A549 (cell line): ENCODE measurements around the gene TAF5. TPM values are rescaled to one million over a fixed set of nuclear protein-coding genes. Genes with fewer than 3 reads are reported as not detected.

ENCODE experiments used
- ATAC-seq, 2 experiments: fragments of 200-7000 bp in 1 of 2; fragments of >200 bp in 1 of 2; cut with Nextera tagmentation in 1 of 2; cut with Tn5 transposase in 1 of 2; 3 replicates each; pipeline versions ENCODE4 v1.8.0 to v1.9.1; 2018 to 2020; ENCODE audit warnings: mild to moderate bottlenecking in 1 of 2, moderate library complexity in 1 of 2
- CTCF ChIA-PET: fragments of 300-600 bp; sonication (Branson Sonifier 250); formaldehyde crosslinking; extraction: SDS; loops from one replicate; lab custom pipeline; 2021; ENCODE audit warnings: antibody characterized with exemption, inconsistent platforms; lab: Yijun Ruan, JAX
- POLR2A ChIA-PET: fragments of 350-600 bp; formaldehyde crosslinking; extraction: SDS; loops from one replicate; lab custom pipeline; 2021; ENCODE audit warnings: antibody characterized with exemption, inconsistent platforms; lab: Yijun Ruan, JAX
- DNase-seq, 2 experiments: peaks; one replicate each; pipeline versions ENCODE4 v3.0.0 to v3.0.0-alpha.2; 2011 to 2016; ENCODE audit warnings: low read depth in 1 of 2, low spot score in 1 of 2
- FAIRE-seq: peaks from 2 replicates; lab custom pipeline; 2011; peaks lifted over from hg19 to GRCh38; lab: Jason Lieb, UNC
- H3K27ac ChIP-seq, 2 experiments: fragments of >200 bp; sonication (Bioruptor Twin); formaldehyde crosslinking; 3 replicates each; pipeline ENCODE4 v1.5.1; 2016 to 2017
- H3K4me1 ChIP-seq: fragments of >200 bp; sonication (Bioruptor Twin); formaldehyde crosslinking; 3 replicates; pipeline ENCODE4 v1.6.1; 2016
- H3K4me2 ChIP-seq: fragments of >200 bp; sonication (Bioruptor Twin); formaldehyde crosslinking; 3 replicates; pipeline ENCODE4 v1.6.1; 2016
- H3K4me3 ChIP-seq: fragments of >200 bp; sonication (Bioruptor Twin); formaldehyde crosslinking; 3 replicates; pipeline ENCODE4 v1.5.1; 2016
- H3K9me3 ChIP-seq: fragments of >200 bp; sonication (Bioruptor Twin); formaldehyde crosslinking; 3 replicates; pipeline ENCODE4 v1.6.1; 2016
- BCL3 ChIP-seq: fragments of >200 bp; sonication (Bioruptor Twin); formaldehyde crosslinking; IDR thresholded peaks from 3 replicates; pipeline ENCODE4 v1.6.1; 2016
- BHLHE40 ChIP-seq: IDR thresholded peaks from 2 replicates; pipeline ENCODE4 v1.6.1; 2012; ENCODE audit warnings: low read depth, low read length, inconsistent platforms
- CBX2 ChIP-seq: fragments of 200-600 bp; sonication (generic); IDR thresholded peaks from 2 replicates; pipeline ENCODE4 v1.6.1; 2016; ENCODE audit warnings: low read depth, mild to moderate bottlenecking, borderline replicate concordance
- CHD4 ChIP-seq: fragments of 200-600 bp; sonication (generic); IDR thresholded peaks from 2 replicates; pipeline ENCODE4 v1.6.1; 2016; ENCODE audit warnings: antibody characterized with exemption, mild to moderate bottlenecking, borderline replicate concordance
- E2F6 ChIP-seq: IDR thresholded peaks from 2 replicates; pipeline ENCODE4 v1.6.1; 2012; ENCODE audit warnings: low read depth, borderline replicate concordance
- EHF ChIP-seq: fragments of 250-450 bp; sonication (Bioruptor Pico); IDR thresholded peaks from 2 replicates; pipeline ENCODE4 v1.5.0; 2020; ENCODE audit warnings: mild to moderate bottlenecking
- ELK1 ChIP-seq: fragments of 150-350 bp; IDR thresholded peaks from 2 replicates; pipeline ENCODE4 v1.6.1; 2014; ENCODE audit warnings: low read depth, mild to moderate bottlenecking, low read length
- FOSL2 ChIP-seq, 2 experiments: fragments of 450-650 bp in 1 of 2; fragments of >200 bp in 1 of 2; sonication (Bioruptor Twin) in 1 of 2; formaldehyde crosslinking; IDR thresholded peaks; 2 replicates each; pipeline versions ENCODE4 v1.5.0 to v1.6.1; 2016 to 2020; ENCODE audit warnings: mild to moderate bottlenecking in 1 of 2, moderate library complexity in 1 of 2
- HDAC2 ChIP-seq: fragments of 200-600 bp; sonication (generic); IDR thresholded peaks from 2 replicates; pipeline ENCODE4 v1.6.1; 2016
- JUNB ChIP-seq: fragments of >200 bp; sonication (Bioruptor Twin); formaldehyde crosslinking; IDR thresholded peaks from 2 replicates; pipeline ENCODE4 v1.6.1; 2016
- MAFK ChIP-seq: fragments of 450-650 bp; IDR thresholded peaks from 2 replicates; pipeline ENCODE4 v1.6.1; 2014; ENCODE audit not compliant: partially characterized antibody
- PHF8 ChIP-seq: fragments of 200-600 bp; sonication (generic); IDR thresholded peaks from 2 replicates; pipeline ENCODE4 v1.6.1; 2016; ENCODE audit warnings: low read depth, mild to moderate bottlenecking, antibody characterized with exemption, moderate library complexity, borderline replicate concordance
- RAD21 ChIP-seq, 2 experiments: fragments of >200 bp in 1 of 2; sonication (Bioruptor Twin) in 1 of 2; formaldehyde crosslinking in 1 of 2; IDR thresholded peaks in 1 of 2; conservative IDR thresholded peaks in 1 of 2; 2 replicates in 1 of 2; 3 replicates in 1 of 2; pipeline ENCODE4 v1.6.1; 2012 to 2018; ENCODE audit warnings: inconsistent platforms in 1 of 2
- RARB ChIP-seq: fragments of 250-450 bp; sonication (Bioruptor Pico); IDR thresholded peaks from 2 replicates; pipeline ENCODE4 v1.8.0; 2021; ENCODE audit warnings: mild to moderate bottlenecking, moderate library complexity
- SMC3 ChIP-seq: fragments of >200 bp; sonication (Bioruptor Twin); formaldehyde crosslinking; IDR thresholded peaks from 3 replicates; pipeline ENCODE4 v1.6.1; 2018; ENCODE audit warnings: inconsistent platforms
- SREBF2 ChIP-seq: fragments of 450-650 bp; IDR thresholded peaks from 2 replicates; pipeline ENCODE4 v1.6.1; 2014; ENCODE audit warnings: mild to moderate bottlenecking, moderate library complexity
- TFCP2L1 ChIP-seq: fragments of 250-450 bp; sonication (Bioruptor Pico); IDR thresholded peaks from 2 replicates; pipeline ENCODE4 v1.5.0; 2021; ENCODE audit warnings: mild to moderate bottlenecking
- ZSCAN20 ChIP-seq: fragments of 250-450 bp; sonication (Bioruptor Pico); IDR thresholded peaks from 2 replicates; pipeline ENCODE4 v1.8.0; 2022; ENCODE audit warnings: mild to moderate bottlenecking, moderate library complexity
- WGBS: methylation state at CpG from one replicate; pipeline ENCODE4 v1.1.6; 2017; ENCODE audit errors: missing lambda C conversion rate; 5-methylcytosine and 5-hydroxymethylcytosine counted together
- polyA plus RNA-seq, 4 experiments: library from polyadenylated mRNA; depleted of rRNA in 3 of 4; stranded (reverse); fragments of >200 nt; fragmentation: RNase III in 1 of 4; extraction: RNeasy Plus Mini Kit Qiagen cat#74134 plus additional on column Dnase treatment in 1 of 4; gene quantifications; 2 replicates in 3 of 4; 3 replicates in 1 of 4; pipeline ENCODE4 v1.2.3, GENCODE V29; 2011 to 2017
- TF ChIP-seq, protein P1 (sequence below): fragments of 200-600 bp; sonication (generic); IDR thresholded peaks from 2 replicates; pipeline ENCODE4 v1.6.1; 2016; ENCODE audit warnings: antibody characterized with exemption, mild to moderate bottlenecking, moderate library complexity

TAF5 gene
- polyA plus RNA-seq, 2 of the 4 experiments (the other 2 are of a cell fraction), result 4.1 to 5.3 TPM

DNA sequence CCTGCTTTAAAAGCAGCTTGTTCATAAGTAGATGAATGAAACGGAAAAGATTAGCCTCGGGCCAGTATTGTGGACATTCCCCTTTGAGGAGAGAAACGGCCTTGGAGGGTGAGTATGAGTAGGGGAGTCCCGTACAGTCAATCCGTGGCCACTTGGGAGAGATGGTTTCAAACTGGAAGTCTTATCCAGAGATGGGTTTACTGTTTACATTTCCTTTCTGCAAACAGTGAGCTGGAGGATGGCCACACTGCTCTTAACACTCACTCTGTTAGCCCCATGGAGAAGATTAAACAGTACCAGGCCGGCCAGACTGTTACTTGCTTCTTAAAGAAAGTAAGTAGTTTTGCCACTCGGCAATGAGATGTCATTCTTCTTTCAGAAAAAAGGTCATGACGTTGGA, 64.1 kb downstream of the TAF5 start:
- FAIRE-seq (no peak), DNase-seq (no peak), ATAC-seq (peak in 1 of 2 experiments; percentile 64; a peak in 3 of 6 replicates)
- 36% methylated on average over 8 of the region's 8 CpGs for WGBS
- ChIA-PET CTCF (interaction anchor here (0.5 to 5.3 kb wide), 4 partner anchors 15 to 433 kb away, joined by 3 to 24 read pairs (median 6); no protein-coding TSS in a partner anchor), POLR2A (no interaction called here)
- TF ChIP-seq PHF8, result no peak
- TF ChIP-seq BCL3, result no peak
- no peak for TF ChIP-seq E2F6
- no peak for TF ChIP-seq TFCP2L1 (CRISPR knock-in tag)
- TF ChIP-seq CHD4, result no peak
- no peak for TF ChIP-seq FOSL2 (IDR thresholded peaks at IDR 0.05)
- TF ChIP-seq FOSL2 (CRISPR knock-in tag; IDR thresholded peaks at IDR 0.05), result no peak
- TF ChIP-seq, protein P1, sequence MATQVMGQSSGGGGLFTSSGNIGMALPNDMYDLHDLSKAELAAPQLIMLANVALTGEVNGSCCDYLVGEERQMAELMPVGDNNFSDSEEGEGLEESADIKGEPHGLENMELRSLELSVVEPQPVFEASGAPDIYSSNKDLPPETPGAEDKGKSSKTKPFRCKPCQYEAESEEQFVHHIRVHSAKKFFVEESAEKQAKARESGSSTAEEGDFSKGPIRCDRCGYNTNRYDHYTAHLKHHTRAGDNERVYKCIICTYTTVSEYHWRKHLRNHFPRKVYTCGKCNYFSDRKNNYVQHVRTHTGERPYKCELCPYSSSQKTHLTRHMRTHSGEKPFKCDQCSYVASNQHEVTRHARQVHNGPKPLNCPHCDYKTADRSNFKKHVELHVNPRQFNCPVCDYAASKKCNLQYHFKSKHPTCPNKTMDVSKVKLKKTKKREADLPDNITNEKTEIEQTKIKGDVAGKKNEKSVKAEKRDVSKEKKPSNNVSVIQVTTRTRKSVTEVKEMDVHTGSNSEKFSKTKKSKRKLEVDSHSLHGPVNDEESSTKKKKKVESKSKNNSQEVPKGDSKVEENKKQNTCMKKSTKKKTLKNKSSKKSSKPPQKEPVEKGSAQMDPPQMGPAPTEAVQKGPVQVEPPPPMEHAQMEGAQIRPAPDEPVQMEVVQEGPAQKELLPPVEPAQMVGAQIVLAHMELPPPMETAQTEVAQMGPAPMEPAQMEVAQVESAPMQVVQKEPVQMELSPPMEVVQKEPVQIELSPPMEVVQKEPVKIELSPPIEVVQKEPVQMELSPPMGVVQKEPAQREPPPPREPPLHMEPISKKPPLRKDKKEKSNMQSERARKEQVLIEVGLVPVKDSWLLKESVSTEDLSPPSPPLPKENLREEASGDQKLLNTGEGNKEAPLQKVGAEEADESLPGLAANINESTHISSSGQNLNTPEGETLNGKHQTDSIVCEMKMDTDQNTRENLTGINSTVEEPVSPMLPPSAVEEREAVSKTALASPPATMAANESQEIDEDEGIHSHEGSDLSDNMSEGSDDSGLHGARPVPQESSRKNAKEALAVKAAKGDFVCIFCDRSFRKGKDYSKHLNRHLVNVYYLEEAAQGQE, result no peak
- TF ChIP-seq ZSCAN20 (CRISPR knock-in tag), result no peak
- no peak for TF ChIP-seq RARB (CRISPR knock-in tag)
- TF ChIP-seq SREBF2, result no peak
- TF ChIP-seq SMC3, result no peak
- no peak for TF ChIP-seq MAFK
- no peak for TF ChIP-seq BHLHE40
- TF ChIP-seq EHF (CRISPR knock-in tag), result no peak
- peaks cover 7% of the 10 kb centered on the region; the same call in 2 of the 3 replicates for H3K4me1 ChIP-seq
- no peak overlapping the region for H3K27ac ChIP-seq
- H3K9me3 ChIP-seq, result no peaks in the 10 kb centered on the region
- H3K4me3 ChIP-seq, result no peak overlapping the region
- H3K4me2 ChIP-seq, result no peak overlapping the region

DNA sequence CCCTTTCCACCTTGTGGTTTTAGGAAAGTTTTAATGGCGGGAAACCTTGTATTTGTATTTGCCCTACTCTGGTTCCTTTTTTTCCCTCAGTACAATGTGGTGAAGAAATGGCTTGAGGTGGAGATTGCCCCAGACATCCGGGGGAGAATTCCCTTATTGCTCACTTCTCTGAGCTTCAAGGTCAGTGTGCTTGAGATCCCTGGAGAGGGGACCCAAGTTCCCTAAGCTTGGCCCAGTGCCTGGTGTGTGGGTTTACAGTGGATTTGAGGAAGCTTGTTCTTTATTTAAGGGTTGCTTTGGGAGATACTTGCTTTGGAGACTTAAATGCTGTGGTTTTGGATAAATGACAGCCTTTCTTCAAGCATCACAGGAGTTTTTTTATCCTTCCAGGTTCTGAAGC, 66.1 kb downstream of the TAF5 start:
- H3K27ac ChIP-seq, result no peak overlapping the region
- H3K9me3 ChIP-seq, result no peaks in the 10 kb centered on the region
- no peak for TF ChIP-seq ELK1
- no peak for TF ChIP-seq HDAC2
- TF ChIP-seq CBX2, result no peak
- no peak for TF ChIP-seq RAD21 (conservative IDR thresholded peaks at IDR 0.05 in 1 of 2, IDR thresholded peaks at IDR 0.05 in 1 of 2)
- no peak for TF ChIP-seq ZSCAN20 (CRISPR knock-in tag)
- no peak for TF ChIP-seq BCL3
- no peak for TF ChIP-seq JUNB
- no peak for FAIRE-seq
- no peak for ATAC-seq
- 64% methylated on average over 2 of the region's 2 CpGs for WGBS
- no peak overlapping the region for H3K4me3 ChIP-seq
- ChIA-PET POLR2A (no interaction called here), CTCF (interaction anchor here (1.0 to 5.3 kb wide), 5 partner anchors 8 to 51 kb away, joined by 3 to 24 read pairs (median 3); no protein-coding TSS in a partner anchor)
- DNase-seq, result no peak
- H3K4me1 ChIP-seq, result peaks cover 7% of the 10 kb centered on the region; the same call in 2 of the 3 replicates
- H3K4me2 ChIP-seq, result no peak overlapping the region

Other genes with a start within 250 kb of the TAF5 start
- 163 and 177 TPM in 2 replicates for gene NT5C2, start 174.7 kb upstream of the TAF5 start, polyA plus RNA-seq (2011; rRNA removed)
- gene NT5C2, start 174.7 kb upstream of the TAF5 start, polyA plus RNA-seq (2017; fragmentation: RNase III; extraction: RNeasy Plus Mini Kit Qiagen cat#74134 plus additional on column Dnase treatment), result 81.8 to 89.4 TPM (median 86.4 TPM) in 3 replicates
- gene RPEL1, start 122.1 kb upstream of the TAF5 start, polyA plus RNA-seq (2011; rRNA removed), result 0.12 and 0.34 TPM in 2 replicates
- gene RPEL1, start 122.1 kb upstream of the TAF5 start, polyA plus RNA-seq (2017; fragmentation: RNase III; extraction: RNeasy Plus Mini Kit Qiagen cat#74134 plus additional on column Dnase treatment), result 0.13 to 0.20 TPM (median 0.16 TPM) in 3 replicates
- 30.2 and 32.0 TPM in 2 replicates for gene INA, start 90.8 kb upstream of the TAF5 start, polyA plus RNA-seq (2011; rRNA removed)
- 20.9 to 22.7 TPM (median 22.5 TPM) in 3 replicates for gene INA, start 90.8 kb upstream of the TAF5 start, polyA plus RNA-seq (2017; fragmentation: RNase III; extraction: RNeasy Plus Mini Kit Qiagen cat#74134 plus additional on column Dnase treatment)
- gene PCGF6, start 16.8 kb upstream of the TAF5 start, polyA plus RNA-seq (2011; rRNA removed), result 11.8 and 17.6 TPM in 2 replicates
- gene PCGF6, start 16.8 kb upstream of the TAF5 start, polyA plus RNA-seq (2017; fragmentation: RNase III; extraction: RNeasy Plus Mini Kit Qiagen cat#74134 plus additional on column Dnase treatment), result 11.3 to 13.6 TPM (median 11.8 TPM) in 3 replicates
- 492 and 504 TPM in 2 replicates for gene ATP5MK, start 28.5 kb downstream of the TAF5 start, polyA plus RNA-seq (2011; rRNA removed)
- 648 to 682 TPM (median 679 TPM) in 3 replicates for gene ATP5MK, start 28.5 kb downstream of the TAF5 start, polyA plus RNA-seq (2017; fragmentation: RNase III; extraction: RNeasy Plus Mini Kit Qiagen cat#74134 plus additional on column Dnase treatment)
- gene PDCD11, start 28.6 kb downstream of the TAF5 start, polyA plus RNA-seq (2011; rRNA removed), result 32.6 and 37.5 TPM in 2 replicates
- gene PDCD11, start 28.6 kb downstream of the TAF5 start, polyA plus RNA-seq (2017; fragmentation: RNase III; extraction: RNeasy Plus Mini Kit Qiagen cat#74134 plus additional on column Dnase treatment), result 23.5 to 30.8 TPM (median 26.2 TPM) in 3 replicates
- 2.5 and 3.6 TPM in 2 replicates for gene CALHM2, start 84.4 kb downstream of the TAF5 start, polyA plus RNA-seq (2011; rRNA removed)
- 1.9 to 2.7 TPM (median 2.6 TPM) in 3 replicates for gene CALHM2, start 84.4 kb downstream of the TAF5 start, polyA plus RNA-seq (2017; fragmentation: RNase III; extraction: RNeasy Plus Mini Kit Qiagen cat#74134 plus additional on column Dnase treatment)
- not detected in 2 replicates for gene CALHM1, start 90.9 kb downstream of the TAF5 start, polyA plus RNA-seq (2011; rRNA removed)
- gene CALHM1, start 90.9 kb downstream of the TAF5 start, polyA plus RNA-seq (2017; fragmentation: RNase III; extraction: RNeasy Plus Mini Kit Qiagen cat#74134 plus additional on column Dnase treatment), result not detected in 3 replicates
- 0.08 and 0.17 TPM in 2 replicates for gene CALHM3, start 111.3 kb downstream of the TAF5 start, polyA plus RNA-seq (2011; rRNA removed)
- 0.09 to 0.21 TPM (median 0.17 TPM) in 3 replicates for gene CALHM3, start 111.3 kb downstream of the TAF5 start, polyA plus RNA-seq (2017; fragmentation: RNase III; extraction: RNeasy Plus Mini Kit Qiagen cat#74134 plus additional on column Dnase treatment)
- 0.06 and 0.09 TPM in 2 replicates for gene NEURL1, start 125.7 kb downstream of the TAF5 start, polyA plus RNA-seq (2011; rRNA removed)
- gene NEURL1, start 125.7 kb downstream of the TAF5 start, polyA plus RNA-seq (2017; fragmentation: RNase III; extraction: RNeasy Plus Mini Kit Qiagen cat#74134 plus additional on column Dnase treatment), result 0.12 to 0.37 TPM (median 0.26 TPM) in 3 replicates